SK-N-SH treated with all-trans-retinoic acid at 6 μM for 48 hours (cell line): ENCODE results near the gene ZBTB12.

Experiments
- ATAC-seq: fragments of 200-7000 bp; cut with Tn5 transposase; 3 replicates; pipeline ENCODE4 v1.9.1; 2020; ENCODE audit warnings: mild to moderate bottlenecking, moderate library complexity
- ARNTL ChIP-seq: fragments of 450-650 bp; formaldehyde crosslinking; IDR thresholded peaks from 2 replicates; pipeline ENCODE4 v1.5.0; 2020; ENCODE audit warnings: low read depth, mild to moderate bottlenecking, moderate library complexity, borderline replicate concordance
- CREB5 ChIP-seq: fragments of 250-450 bp; sonication (Bioruptor Pico); IDR thresholded peaks from 2 replicates; pipeline ENCODE4 v1.5.1; 2020; ENCODE audit warnings: low read depth, mild to moderate bottlenecking, moderate library complexity
- CSDC2 ChIP-seq: fragments of 250-450 bp; sonication (Bioruptor Pico); IDR thresholded peaks from 2 replicates; pipeline ENCODE4 v1.5.0; 2020; ENCODE audit warnings: mild to moderate bottlenecking, moderate library complexity
- CSRNP3 ChIP-seq: fragments of 250-450 bp; sonication (Bioruptor Pico); IDR thresholded peaks from 2 replicates; pipeline ENCODE4 v1.5.1; 2021; ENCODE audit warnings: mild to moderate bottlenecking, moderate library complexity
- ESRRG ChIP-seq: fragments of 250-450 bp; sonication (Bioruptor Pico); IDR thresholded peaks from 2 replicates; pipeline ENCODE4 v1.6.1; 2021; ENCODE audit warnings: mild to moderate bottlenecking
- GLIS3 ChIP-seq: fragments of 250-450 bp; sonication (Bioruptor Pico); IDR thresholded peaks from 2 replicates; pipeline ENCODE4 v1.5.0; 2020; ENCODE audit warnings: mild to moderate bottlenecking, moderate library complexity
- OSR1 ChIP-seq: fragments of 250-450 bp; sonication (Bioruptor Pico); IDR thresholded peaks from 2 replicates; pipeline ENCODE4 v1.8.0; 2022; ENCODE audit warnings: moderate library complexity, mild to moderate bottlenecking, inconsistent platforms
- PATZ1 ChIP-seq: fragments of 250-450 bp; sonication (Bioruptor Pico); IDR thresholded peaks from 2 replicates; pipeline ENCODE4 v1.8.0; 2020; ENCODE audit warnings: mild to moderate bottlenecking, moderate library complexity, borderline replicate concordance
- POU6F1 ChIP-seq: fragments of 250-450 bp; sonication (Bioruptor Pico); IDR thresholded peaks from 2 replicates; pipeline ENCODE4 v1.8.0; 2021; ENCODE audit warnings: low read depth, mild to moderate bottlenecking, moderate library complexity, borderline replicate concordance
- PPARA ChIP-seq: fragments of 250-450 bp; sonication (Bioruptor Pico); IDR thresholded peaks from 2 replicates; pipeline ENCODE4 v1.5.0; 2020; ENCODE audit warnings: mild to moderate bottlenecking, borderline replicate concordance
- SNAI2 ChIP-seq: fragments of 250-450 bp; sonication (Bioruptor Pico); IDR thresholded peaks from 2 replicates; pipeline ENCODE4 v1.5.0; 2020; ENCODE audit warnings: mild to moderate bottlenecking, moderate library complexity
- TCF4 ChIP-seq: fragments of 250-450 bp; sonication (Bioruptor Pico); IDR thresholded peaks from 2 replicates; pipeline ENCODE4 v1.8.0; 2021; ENCODE audit warnings: mild to moderate bottlenecking, moderate library complexity, borderline replicate concordance
- TOX ChIP-seq: fragments of 250-450 bp; sonication (Bioruptor Pico); IDR thresholded peaks from 2 replicates; pipeline ENCODE4 v1.8.0; 2021; ENCODE audit warnings: mild to moderate bottlenecking, moderate library complexity, borderline replicate concordance
- TSHZ2 ChIP-seq: fragments of 250-450 bp; sonication (Bioruptor Pico); IDR thresholded peaks from 2 replicates; pipeline ENCODE4 v1.5.0; 2020; ENCODE audit warnings: mild to moderate bottlenecking, moderate library complexity
- ZC3H10 ChIP-seq: fragments of 250-450 bp; sonication (Bioruptor Pico); IDR thresholded peaks from 2 replicates; pipeline ENCODE4 v1.5.1; 2021; ENCODE audit warnings: mild to moderate bottlenecking, moderate library complexity
- ZFP3 ChIP-seq: fragments of 250-450 bp; sonication (Bioruptor Pico); IDR thresholded peaks from 2 replicates; pipeline ENCODE4 v1.5.0; 2020; ENCODE audit warnings: mild to moderate bottlenecking, moderate library complexity

The ZBTB12 gene

GRCh38 chr6:31901953-31902643, at the start of gene ZBTB12:
ZBTB12 (minus strand) TSS chr6:31902086; CDS start chr6:31901305, 781 bp downstream.
- peak; percentile 76 for ATAC-seq
- TF ChIP-seq GLIS3 (CRISPR knock-in tag) (no peak), ZC3H10 (CRISPR knock-in tag) (no peak), TCF4 (CRISPR knock-in tag) (no peak), ARNTL (CRISPR knock-in tag) (no peak), TOX (CRISPR knock-in tag) (no peak), CREB5 (CRISPR knock-in tag) (no peak), ESRRG (no peak), POU6F1 (CRISPR knock-in tag) (no peak), SNAI2 (CRISPR knock-in tag) (peak; percentile 62; the same call in 1 of the 2 replicates), OSR1 (CRISPR knock-in tag) (no peak), CSRNP3 (CRISPR knock-in tag) (no peak), TSHZ2 (CRISPR knock-in tag) (peak; percentile 71; the same call in 1 of the 2 replicates), PATZ1 (peak; percentile 20; the same call in 1 of the 2 replicates)

- no peak for ATAC-seq
- TF ChIP-seq TOX (CRISPR knock-in tag) (no peak), POU6F1 (CRISPR knock-in tag) (no peak), CREB5 (CRISPR knock-in tag) (no peak), CSDC2 (CRISPR knock-in tag) (no peak), ZFP3 (CRISPR knock-in tag) (no peak), CSRNP3 (CRISPR knock-in tag) (no peak), GLIS3 (CRISPR knock-in tag) (no peak), PPARA (CRISPR knock-in tag) (no peak), SNAI2 (CRISPR knock-in tag) (no peak), ARNTL (CRISPR knock-in tag) (no peak), PATZ1 (no peak), TSHZ2 (CRISPR knock-in tag) (no peak)
Measured at GRCh38 chr6:31949926-31950548, 48.2 kb upstream of the ZBTB12 start.
